ENCODE measurements around the gene CCDC127.
A peak's percentile ranks its signal among the peaks of the same experiment; 100 is the strongest.

CCDC127 gene

GRCh38 chr5:189486-189885, 28.5 kb downstream of the CCDC127 start:
- DNase-seq (ENCODE audit: low read depth), result no peak

DNA sequence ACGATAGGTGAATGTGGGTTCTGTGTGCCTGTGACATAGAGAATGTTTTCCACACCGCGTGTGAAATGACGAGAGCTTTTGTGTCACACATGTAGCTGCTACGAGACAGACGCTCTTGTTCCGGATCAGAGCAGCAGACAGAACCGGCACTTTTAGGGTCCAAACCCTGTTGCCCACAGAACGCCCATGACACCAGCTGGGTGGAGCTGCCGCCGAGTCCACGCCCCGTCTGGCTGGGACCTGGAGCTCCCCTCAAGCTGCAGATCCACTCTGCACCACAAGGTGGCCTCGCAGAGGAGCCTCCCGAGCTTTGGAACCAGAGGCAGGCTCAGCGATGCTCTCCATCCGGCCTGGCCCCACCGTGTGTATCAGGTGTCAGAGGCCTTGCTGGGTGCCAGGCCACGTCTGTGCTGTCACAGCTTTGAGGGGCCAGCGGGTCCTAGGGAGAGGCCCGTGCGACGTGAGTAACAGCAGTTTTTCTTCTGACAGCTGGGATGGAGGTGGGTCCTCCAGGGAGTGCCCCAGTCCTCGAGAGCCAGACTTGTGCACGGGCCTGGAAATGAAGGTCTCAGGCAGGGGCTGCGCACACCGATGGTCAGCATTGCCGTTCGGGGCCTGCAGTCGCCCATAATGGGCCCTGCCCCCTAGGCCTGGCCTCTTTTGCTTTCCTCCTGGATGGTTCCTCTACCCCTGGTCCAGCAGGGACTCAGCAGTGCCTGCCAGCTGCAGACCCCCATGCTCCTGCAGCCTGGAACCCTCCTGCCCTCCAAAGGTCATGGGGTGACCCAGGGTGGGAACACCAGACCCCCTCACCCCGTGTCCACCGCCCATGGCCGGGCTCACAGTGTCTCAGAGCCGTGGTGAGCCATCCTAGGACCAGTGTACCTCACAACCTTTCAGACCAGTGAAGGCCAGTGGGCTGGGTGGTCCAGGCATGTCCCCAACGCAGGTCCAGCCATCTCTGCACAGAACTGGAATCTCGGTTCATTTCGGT, 29.2 kb downstream of the CCDC127 start:
- peak; percentile 63 for DNase-seq (ENCODE audit: low read depth)

GRCh38 chr5:187617-188451, 30.1 kb downstream of the CCDC127 start:
- DNase-seq (ENCODE audit: low read depth), result peak; percentile 12

GRCh38 chr5:187042-187431, 30.9 kb downstream of the CCDC127 start:
- DNase-seq (ENCODE audit: low read depth), result no peak

- DNase-seq (ENCODE audit: low read depth), result no peak
Measured at GRCh38 chr5:186091-187041, 31.6 kb downstream of the CCDC127 start.

- DNase-seq (ENCODE audit: low read depth), result peak; percentile 21
Measured at GRCh38 chr5:185095-186070, 32.6 kb downstream of the CCDC127 start.

- no peak for DNase-seq (ENCODE audit: low read depth)
Measured at GRCh38 chr5:184471-184870, 33.5 kb downstream of the CCDC127 start.

DNA sequence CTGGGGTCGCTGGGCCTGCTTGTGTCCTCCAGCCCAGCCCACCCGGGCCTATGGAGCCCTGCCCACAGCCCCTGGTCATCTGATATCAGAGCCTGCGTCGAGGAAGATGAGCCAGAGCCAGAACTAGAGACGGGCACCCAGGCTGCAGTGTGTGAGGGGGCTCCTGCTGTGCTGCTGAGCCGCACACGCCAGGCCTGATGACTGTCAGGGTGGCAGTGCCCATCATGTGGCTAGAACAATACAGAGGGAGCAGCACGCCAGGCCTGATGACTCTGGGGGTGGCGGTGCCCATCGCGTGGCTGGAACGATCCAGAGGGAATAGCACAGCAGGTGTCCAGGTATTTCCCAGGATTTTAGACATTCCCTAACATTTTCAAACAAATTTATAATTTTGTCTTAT, 35.8 kb downstream of the CCDC127 start:
- no peak for DNase-seq (ENCODE audit: low read depth)

DNA sequence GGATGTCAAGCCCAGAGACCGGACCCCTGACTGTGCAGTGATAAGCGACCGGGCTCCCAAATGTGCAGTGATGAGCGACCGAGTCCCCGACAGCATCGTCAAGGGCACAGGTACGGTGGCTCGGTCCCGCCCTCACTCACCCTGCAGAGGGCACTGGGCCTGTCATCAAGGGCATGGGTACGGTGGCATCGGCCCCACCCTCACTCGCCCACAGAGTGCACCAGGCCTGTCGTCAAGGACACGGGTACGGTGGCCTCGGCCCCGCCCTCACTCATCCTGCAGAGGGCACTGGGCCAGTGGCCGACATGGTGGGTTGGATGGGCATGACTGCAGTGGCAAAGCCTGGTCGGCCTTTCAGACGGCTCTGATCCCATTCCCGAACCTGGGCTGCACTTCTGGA, 36.4 kb downstream of the CCDC127 start:
- DNase-seq (ENCODE audit: low read depth), result no peak

- DNase-seq (ENCODE audit: low read depth), result no peak
Measured at GRCh38 chr5:181160-181559, 36.8 kb downstream of the CCDC127 start.

DNA sequence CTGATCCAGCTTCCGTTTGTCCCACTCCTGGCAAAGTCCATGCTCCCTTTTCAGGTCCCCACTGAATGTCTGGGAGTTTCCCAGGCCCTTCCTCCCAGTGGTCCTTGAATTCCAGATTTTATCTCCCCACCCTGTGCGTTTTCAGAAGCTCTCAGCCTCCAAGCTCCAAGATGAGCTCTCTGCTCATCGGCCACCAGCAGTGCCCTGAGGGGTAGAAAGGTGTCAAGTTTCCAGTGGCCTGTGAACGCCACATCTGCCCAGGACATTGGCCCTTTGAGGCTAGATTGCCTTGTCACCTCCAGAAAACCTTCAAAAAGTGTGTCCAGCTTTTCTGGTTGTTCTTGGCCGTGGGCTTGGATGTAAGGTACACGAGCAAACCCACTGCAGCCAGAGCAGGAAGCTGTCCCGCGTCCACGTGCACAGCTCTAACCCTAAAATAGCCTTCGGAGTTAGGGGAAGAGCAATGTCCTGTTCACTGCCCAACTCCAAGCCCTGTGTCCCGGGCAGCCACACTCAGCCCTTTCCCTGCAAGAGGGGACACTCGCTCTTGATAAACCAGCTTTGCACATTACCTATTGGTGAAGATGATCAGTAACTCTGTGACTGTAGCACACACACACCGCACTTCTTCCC, 37.6 kb downstream of the CCDC127 start:
- no peak for DNase-seq (ENCODE audit: low read depth)

DNA sequence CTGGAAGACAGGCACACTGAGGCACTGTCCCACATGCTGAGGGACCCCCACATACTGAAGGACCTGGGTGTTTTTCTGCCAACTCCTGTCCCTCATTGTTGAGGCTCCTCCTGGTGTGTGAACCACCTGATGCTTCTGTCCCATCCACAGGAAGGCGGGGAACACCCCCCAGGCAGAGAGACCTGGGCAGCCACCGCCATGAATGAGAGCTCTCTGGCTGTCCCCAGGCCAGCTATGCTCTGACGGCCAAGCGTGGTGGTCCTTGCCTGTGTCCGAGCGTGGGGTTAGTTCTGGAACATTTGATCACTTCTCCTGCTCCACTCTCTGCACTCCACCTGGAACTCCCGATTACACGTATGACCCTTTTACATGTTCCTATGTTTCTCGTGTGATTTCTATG, 38.6 kb downstream of the CCDC127 start:
- no peak for DNase-seq (ENCODE audit: low read depth)

GRCh38 chr5:178110-178509, 39.8 kb downstream of the CCDC127 start:
- DNase-seq (ENCODE audit: low read depth), result no peak

DNA sequence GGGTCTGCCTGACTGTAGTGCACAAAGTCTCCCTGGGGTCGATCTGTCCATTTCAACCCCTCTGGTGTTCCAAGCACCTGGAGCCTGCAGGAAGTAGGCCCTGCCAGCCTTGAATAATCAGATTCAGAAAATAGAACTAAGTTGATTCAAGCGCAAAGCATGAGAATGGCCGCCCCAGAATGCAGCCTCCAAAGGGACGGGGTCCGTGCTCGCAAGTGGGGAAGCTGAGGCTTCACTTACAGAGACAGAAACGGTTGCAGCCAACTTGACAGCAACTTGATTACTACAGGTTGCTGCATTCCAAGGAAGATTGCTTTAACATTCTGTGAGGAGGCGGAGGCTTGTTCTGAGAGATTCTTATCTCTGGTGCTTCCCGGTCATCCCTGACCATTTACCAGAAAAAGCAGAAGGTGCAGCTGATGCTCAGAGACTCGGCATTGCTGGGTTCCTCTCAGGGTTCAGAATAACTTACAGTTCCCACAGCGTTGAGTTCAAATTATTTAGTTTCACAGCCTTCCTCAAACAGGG, 41.6 kb downstream of the CCDC127 start:
- DNase-seq (ENCODE audit: low read depth), result peak; percentile 27

GRCh38 chr5:174876-175465, 43.0 kb downstream of the CCDC127 start:
- no peak for DNase-seq (ENCODE audit: low read depth)

DNA sequence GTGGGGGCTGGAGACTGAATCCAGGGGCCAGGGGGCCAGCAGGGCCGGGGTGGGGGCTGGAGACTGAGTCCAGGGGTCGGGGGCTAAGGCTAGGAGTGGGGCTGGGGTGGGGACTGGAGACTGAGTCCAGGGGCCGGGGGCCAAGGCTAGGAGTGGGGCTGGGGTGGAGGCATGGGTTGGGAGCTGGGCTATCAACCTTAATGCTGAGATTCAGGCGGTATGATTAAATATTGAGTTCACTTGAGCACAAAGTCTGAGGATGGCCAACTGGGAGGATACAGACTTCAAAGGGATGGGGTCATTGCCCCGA, 43.7 kb downstream of the CCDC127 start:
- no peak for DNase-seq (ENCODE audit: low read depth)

GRCh38 chr5:173392-174290, 44.3 kb downstream of the CCDC127 start:
- no peak for DNase-seq (ENCODE audit: low read depth)

GRCh38 chr5:172841-173251, 45.1 kb downstream of the CCDC127 start:
- DNase-seq (ENCODE audit: low read depth), result no peak

- DNase-seq (ENCODE audit: low read depth), result no peak
Measured at GRCh38 chr5:172421-172820, 45.5 kb downstream of the CCDC127 start.
